A673 (cell line): ENCODE data around the gene ATP2B2.

Source experiments
- EZH2 ChIP-seq: fragments of 200-600 bp; sonication (generic); IDR thresholded peaks from 2 replicates; pipeline ENCODE4 v1.6.1; 2017; ENCODE audit warnings: borderline replicate concordance, low read depth, mild to moderate bottlenecking, mixed read lengths, antibody characterized with exemption, low read length; ENCODE audit not compliant: poor library complexity, severe bottlenecking
- TF ChIP-seq, protein P1 (sequence below): fragments of 300-800, 200-600 bp; sonication (generic); conservative IDR thresholded peaks from 2 replicates; pipeline ENCODE4 v1.5.1; 2017; ENCODE audit warnings: low read depth, mild to moderate bottlenecking, antibody characterized with exemption, low read length, moderate library complexity, mixed read lengths

DNA sequence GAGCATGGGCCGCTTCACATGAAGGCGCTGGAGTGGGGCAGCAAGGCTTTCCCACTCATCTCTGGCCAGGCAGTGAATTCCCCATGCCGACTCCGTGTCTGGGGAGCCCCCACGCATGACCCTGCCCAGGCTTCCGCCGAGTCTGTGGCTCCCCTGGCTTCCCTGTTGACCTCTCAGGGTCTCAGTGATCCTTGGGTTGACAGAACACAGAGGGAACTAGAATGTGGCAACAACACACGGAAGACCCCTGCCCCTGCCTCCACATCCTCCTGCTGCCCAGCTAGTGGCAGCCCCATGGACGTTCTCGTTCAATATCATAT is 61.3 kb downstream of the ATP2B2 start:
- no peak for TF ChIP-seq EZH2
- TF ChIP-seq, protein P1, sequence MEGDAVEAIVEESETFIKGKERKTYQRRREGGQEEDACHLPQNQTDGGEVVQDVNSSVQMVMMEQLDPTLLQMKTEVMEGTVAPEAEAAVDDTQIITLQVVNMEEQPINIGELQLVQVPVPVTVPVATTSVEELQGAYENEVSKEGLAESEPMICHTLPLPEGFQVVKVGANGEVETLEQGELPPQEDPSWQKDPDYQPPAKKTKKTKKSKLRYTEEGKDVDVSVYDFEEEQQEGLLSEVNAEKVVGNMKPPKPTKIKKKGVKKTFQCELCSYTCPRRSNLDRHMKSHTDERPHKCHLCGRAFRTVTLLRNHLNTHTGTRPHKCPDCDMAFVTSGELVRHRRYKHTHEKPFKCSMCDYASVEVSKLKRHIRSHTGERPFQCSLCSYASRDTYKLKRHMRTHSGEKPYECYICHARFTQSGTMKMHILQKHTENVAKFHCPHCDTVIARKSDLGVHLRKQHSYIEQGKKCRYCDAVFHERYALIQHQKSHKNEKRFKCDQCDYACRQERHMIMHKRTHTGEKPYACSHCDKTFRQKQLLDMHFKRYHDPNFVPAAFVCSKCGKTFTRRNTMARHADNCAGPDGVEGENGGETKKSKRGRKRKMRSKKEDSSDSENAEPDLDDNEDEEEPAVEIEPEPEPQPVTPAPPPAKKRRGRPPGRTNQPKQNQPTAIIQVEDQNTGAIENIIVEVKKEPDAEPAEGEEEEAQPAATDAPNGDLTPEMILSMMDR: no peak
